T-helper 17 cell (primary cell): ENCODE measurements around the gene CMPK1. TPM values are rescaled to one million over a fixed set of nuclear protein-coding genes. Genes with fewer than 3 reads are reported as not detected.

Experiments
- ATAC-seq: fragments of 150-1000 bp; cut with Tn5 transposase; 2 replicates; pipeline ENCODE4 v1.10.0; 2021; ENCODE audit warnings: mild to moderate bottlenecking, moderate library complexity
- DNase-seq, 3 donors: peaks; one replicate each; pipeline versions ENCODE4 v3.0.0 to v3.0.0-alpha.2; 2020 to 2021
- H3K9me3 ChIP-seq: one replicate; pipeline ENCODE4 v1.7.0; 2013; ENCODE audit warnings: low read length, mild to moderate bottlenecking; ENCODE audit not compliant: control insufficient read depth, poor library complexity, severe bottlenecking
- H3K27ac Mint-ChIP-seq: one replicate; pipeline ENCODE4 v1.8.0; 2022; ENCODE audit warnings: mild to moderate bottlenecking, moderate library complexity, mixed read lengths
- H3K27me3 Mint-ChIP-seq: one replicate; pipeline ENCODE4 v1.8.0; 2022; ENCODE audit warnings: mixed read lengths
- H3K36me3 Mint-ChIP-seq: one replicate; pipeline ENCODE4 v1.8.0; 2022; ENCODE audit warnings: low read depth, mixed read lengths
- H3K4me1 Mint-ChIP-seq: one replicate; pipeline ENCODE4 v1.8.0; 2022; ENCODE audit warnings: mild to moderate bottlenecking, mixed read lengths
- H3K4me3 Mint-ChIP-seq: one replicate; pipeline ENCODE4 v1.8.0; 2022; ENCODE audit warnings: mild to moderate bottlenecking, moderate library complexity, mixed read lengths
- total RNA-seq, 4 donors: library from RNA in 2 of 4; stranded (reverse) in 2 of 4; gene quantifications; one replicate each; pipeline ENCODE4 v1.2.3 and lab custom pipeline; 2022 to 2026

Gene CMPK1
- total RNA-seq, 2 donors from 2014 or later: 97.6 to 124 TPM

DNA sequence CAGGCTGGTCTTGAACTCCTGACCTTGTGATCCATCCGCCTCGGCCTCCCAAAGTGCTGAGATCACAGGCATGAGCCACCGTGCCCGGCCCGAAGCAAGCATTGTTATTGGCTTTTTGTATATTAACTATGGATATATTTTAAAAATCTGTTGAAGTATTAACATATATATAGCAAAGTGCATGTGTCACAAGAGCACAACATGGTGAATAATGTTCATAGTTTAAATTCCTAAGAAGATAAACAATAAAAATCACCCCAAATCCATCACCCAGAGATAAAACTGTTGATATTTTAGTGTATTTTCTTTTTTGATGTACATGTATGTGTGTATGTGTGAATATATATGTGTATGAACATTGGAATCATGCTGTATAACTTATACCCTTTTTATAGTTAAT lies 73.4 kb downstream of the CMPK1 start:
- Mint-ChIP-seq H3K36me3 (peaks cover 7% of the 10 kb centered on the region), H3K27ac (no peak overlapping the region)
- ATAC-seq: no peak

DNA sequence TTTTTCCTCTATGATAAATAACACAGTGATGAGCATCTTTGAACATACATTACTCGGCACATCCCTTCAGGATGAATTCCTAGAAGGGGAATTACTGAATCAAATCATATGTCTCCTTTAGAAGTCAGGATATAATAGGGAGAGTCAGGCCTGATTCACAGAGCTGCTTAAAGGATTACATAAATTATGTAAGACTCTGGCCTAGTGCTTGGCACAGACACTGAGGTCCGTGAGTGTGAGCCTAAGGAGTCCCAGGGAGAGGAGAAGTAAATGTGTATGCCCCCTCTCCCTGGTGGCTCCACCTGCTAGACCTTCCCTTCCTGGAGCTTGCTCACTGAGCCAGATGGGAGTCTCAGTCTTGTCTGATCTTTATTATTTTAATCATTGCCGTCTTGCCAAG lies 73.9 kb downstream of the CMPK1 start:
- ATAC-seq (no peak), DNase-seq (no peak)
- H3K4me3 Mint-ChIP-seq: no peak overlapping the region
- peaks cover 3% of the 10 kb centered on the region for H3K4me1 Mint-ChIP-seq
- no peaks in the 10 kb centered on the region for H3K9me3 ChIP-seq
- peaks cover 7% of the 10 kb centered on the region for H3K36me3 Mint-ChIP-seq
- H3K27me3 Mint-ChIP-seq: peaks cover 55% of the 10 kb centered on the region
- H3K27ac Mint-ChIP-seq: no peak overlapping the region

More for the DNA sequence above, 73.4 kb downstream of the CMPK1 start:
- Mint-ChIP-seq H3K4me1 (peaks cover 3% of the 10 kb centered on the region), H3K27me3 (peaks cover 60% of the 10 kb centered on the region), H3K4me3 (no peak overlapping the region)
- no peak for DNase-seq
- no peaks in the 10 kb centered on the region for H3K9me3 ChIP-seq

DNA sequence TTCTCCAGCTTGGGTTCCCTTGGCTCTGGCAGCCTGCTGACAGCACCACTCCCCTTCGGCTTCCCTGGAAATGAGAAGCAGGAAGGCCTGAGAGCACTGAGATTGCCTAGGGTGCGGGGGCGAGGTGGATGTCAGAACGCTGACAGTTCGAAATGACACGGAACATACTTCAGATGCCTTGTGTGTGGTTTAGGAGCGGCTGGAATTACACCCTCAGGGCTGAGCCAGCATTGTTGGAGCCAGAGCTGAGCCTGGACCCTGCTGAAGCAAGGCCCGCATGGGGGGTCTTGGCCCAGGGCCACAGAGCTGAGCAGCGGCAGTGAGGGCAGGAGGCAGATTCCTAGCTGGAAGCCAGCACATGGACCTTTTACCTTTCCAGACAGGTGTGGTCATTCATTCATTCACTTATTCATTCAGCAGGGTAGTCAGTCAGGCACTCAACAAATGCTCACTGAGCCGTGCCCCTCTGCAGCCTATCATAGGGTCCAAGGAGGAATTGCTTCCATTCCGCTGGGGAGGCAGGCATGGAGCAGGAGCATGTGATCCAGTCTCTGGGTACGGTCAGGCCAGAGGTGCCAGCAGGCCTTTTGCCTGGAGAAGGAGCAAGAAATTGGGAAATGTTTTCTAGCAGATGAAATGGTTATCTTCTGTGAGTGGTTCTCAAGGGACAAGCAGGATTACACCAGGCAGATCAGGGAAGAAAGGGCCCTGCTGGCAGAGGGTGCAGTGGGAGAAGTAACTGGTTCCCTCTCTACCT lies 75.9 kb downstream of the CMPK1 start:
- Mint-ChIP-seq H3K36me3 (peaks cover 7% of the 10 kb centered on the region), H3K4me1 (peaks cover 5% of the 10 kb centered on the region), H3K27me3 (peaks cover 50% of the 10 kb centered on the region), H3K4me3 (no peak overlapping the region), H3K27ac (no peak overlapping the region)
- DNase-seq (no peak), ATAC-seq (no peak)
- no peaks in the 10 kb centered on the region for H3K9me3 ChIP-seq

DNA sequence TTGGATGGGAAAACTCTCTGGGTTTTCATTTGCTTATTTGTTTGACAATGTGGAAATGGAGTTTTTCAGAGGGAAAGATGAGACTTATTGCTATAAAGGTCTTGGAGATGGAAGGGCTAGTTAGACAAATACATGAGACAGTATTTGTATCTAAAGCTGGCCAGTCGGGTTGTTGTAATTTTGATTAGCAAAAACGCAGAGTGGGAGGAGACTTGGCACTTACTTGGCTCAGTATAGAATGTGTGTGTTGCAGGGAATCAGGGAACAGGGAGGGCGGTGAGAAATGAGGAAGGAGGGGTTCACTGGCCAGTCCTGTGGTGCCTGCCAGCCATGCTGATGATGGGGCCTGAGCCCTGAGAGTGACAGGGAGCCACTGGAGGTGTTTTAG lies 76.5 kb downstream of the CMPK1 start:
- Mint-ChIP-seq H3K36me3 (peaks cover 5% of the 10 kb centered on the region), H3K27ac (no peak overlapping the region)
- no peak for ATAC-seq

DNA sequence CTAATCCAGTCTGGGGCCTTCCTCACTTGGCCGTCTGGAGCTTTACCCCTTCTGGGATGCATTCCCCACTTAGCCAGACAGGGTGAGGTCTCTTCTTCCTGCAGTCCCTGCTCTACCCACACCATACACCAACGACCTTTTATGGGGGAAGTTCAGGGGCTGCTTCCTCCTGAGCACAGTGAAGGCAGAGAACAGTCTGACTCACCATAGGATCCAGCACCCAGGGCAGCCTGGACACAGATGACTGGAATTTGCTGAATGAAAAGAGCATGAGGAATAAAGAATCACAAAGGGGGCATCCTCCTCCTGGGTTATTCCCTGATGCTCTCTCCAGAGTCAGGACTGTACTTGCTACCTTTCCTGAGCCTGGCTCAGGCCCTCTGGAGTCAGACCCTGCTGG lies 77.8 kb downstream of the CMPK1 start:
- H3K9me3 ChIP-seq: no peaks in the 10 kb centered on the region
- H3K27ac Mint-ChIP-seq: no peak overlapping the region
- no peak for ATAC-seq
- DNase-seq: no peak
- peaks cover 5% of the 10 kb centered on the region for H3K36me3 Mint-ChIP-seq
- H3K27me3 Mint-ChIP-seq: peaks cover 48% of the 10 kb centered on the region
- H3K4me1 Mint-ChIP-seq: peaks cover 2% of the 10 kb centered on the region
- H3K4me3 Mint-ChIP-seq: no peak overlapping the region

More for the DNA sequence above, 76.5 kb downstream of the CMPK1 start:
- H3K9me3 ChIP-seq: no peaks in the 10 kb centered on the region
- no peak for DNase-seq
- H3K4me1 Mint-ChIP-seq: peaks cover 4% of the 10 kb centered on the region
- H3K27me3 Mint-ChIP-seq: peaks cover 50% of the 10 kb centered on the region
- H3K4me3 Mint-ChIP-seq: no peak overlapping the region

DNA sequence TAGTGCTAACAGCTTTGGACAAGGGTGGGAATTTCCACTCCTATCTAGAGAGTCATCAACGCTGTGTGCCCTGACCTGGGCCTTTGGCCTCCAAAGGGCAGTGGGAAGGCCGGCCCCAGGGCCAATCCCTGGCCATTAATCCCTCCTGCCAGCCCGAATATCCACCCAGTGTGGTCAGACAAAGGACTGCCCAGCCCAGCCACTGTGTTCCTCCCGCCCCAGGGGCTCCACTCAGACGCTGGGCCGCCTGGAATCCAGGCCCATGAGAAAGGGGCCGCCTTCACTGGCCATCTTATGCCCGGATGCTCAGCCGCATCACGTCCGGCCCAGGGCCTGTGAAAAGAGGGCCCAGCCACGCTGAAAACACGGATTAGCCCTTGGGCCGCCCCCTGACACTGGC lies 78.8 kb downstream of the CMPK1 start:
- peaks cover 5% of the 10 kb centered on the region for H3K4me1 Mint-ChIP-seq
- peaks cover 8% of the 10 kb centered on the region for H3K36me3 Mint-ChIP-seq
- peaks cover 51% of the 10 kb centered on the region for H3K27me3 Mint-ChIP-seq
- no peak for ATAC-seq
- H3K4me3 Mint-ChIP-seq: no peak overlapping the region
- no peaks in the 10 kb centered on the region for H3K9me3 ChIP-seq
- no peak overlapping the region for H3K27ac Mint-ChIP-seq
- DNase-seq: no peak

DNA sequence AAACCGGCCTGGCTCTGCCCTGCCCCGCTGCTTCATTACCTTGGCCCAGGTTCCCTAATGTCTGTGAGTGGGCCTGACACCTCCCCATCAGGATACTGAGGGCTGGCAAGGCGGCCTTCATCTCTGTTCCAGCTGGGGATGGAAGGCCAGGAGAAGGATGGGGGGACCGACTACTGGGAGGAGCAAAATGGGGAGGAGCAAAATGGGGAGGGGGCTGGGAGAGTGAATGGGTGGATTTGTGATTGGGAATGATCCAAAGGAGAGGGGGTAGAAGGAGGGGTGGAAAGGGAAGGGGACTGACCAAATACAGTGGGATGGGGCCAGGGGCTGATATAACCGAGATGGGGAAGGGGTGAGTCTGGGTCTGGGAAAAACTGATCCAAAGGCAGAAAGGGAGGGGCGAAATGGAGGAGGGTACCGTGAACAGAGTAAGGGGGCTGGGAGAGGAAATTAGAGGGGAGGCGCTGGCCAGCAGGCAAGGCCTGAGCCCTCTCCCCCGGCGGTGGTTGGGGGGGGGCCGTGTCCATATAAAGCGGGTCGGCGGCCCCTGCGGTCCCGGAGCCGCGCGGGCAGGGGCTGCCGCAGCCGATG lies 82.2 kb downstream of the CMPK1 start, which contains the start of gene FOXE3:
TSS of gene FOXE3 (plus strand) at position 558 of the 591 bp plus-strand sequence. CDS start at position 589, 31 bp downstream.
- ATAC-seq (no peak), DNase-seq (no peak)
- Mint-ChIP-seq H3K27ac (no peak within 1 kb of the TSS), H3K4me1 (peaks cover 10% of the 10 kb centered on the region), H3K36me3 (peaks cover 9% of the 10 kb centered on the region), H3K4me3 (peak within 1 kb of the TSS; percentile 87), H3K27me3 (peaks cover 57% of the 10 kb centered on the region)
- H3K9me3 ChIP-seq: no peaks in the 10 kb centered on the region

DNA sequence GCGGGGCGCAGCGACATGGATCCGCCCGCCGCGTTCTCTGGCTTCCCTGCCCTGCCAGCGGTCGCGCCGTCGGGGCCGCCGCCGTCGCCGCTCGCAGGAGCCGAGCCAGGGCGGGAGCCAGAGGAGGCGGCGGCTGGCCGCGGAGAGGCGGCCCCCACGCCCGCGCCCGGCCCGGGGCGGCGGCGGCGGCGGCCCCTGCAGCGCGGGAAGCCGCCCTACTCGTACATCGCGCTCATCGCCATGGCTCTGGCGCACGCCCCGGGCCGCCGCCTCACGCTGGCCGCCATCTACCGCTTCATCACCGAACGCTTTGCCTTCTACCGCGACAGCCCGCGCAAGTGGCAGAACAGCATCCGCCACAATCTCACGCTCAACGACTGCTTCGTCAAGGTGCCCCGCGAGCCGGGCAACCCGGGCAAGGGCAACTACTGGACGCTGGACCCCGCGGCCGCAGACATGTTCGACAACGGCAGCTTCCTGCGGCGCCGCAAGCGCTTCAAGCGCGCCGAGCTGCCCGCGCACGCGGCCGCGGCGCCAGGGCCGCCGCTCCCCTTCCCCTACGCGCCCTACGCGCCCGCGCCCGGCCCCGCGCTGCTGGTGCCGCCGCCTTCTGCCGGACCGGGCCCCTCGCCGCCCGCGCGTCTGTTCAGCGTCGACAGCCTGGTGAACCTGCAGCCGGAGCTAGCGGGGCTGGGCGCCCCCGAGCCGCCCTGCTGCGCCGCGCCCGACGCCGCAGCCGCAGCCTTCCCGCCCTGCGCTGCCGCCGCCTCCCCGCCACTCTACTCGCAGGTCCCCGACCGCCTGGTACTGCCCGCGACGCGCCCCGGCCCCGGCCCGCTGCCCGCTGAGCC lies 83.0 kb downstream of the CMPK1 start:
- peak overlapping the region; percentile 67 for H3K4me3 Mint-ChIP-seq
- peaks cover 10% of the 10 kb centered on the region for H3K4me1 Mint-ChIP-seq
- no peaks in the 10 kb centered on the region for H3K9me3 ChIP-seq
- H3K36me3 Mint-ChIP-seq: peaks cover 11% of the 10 kb centered on the region
- H3K27me3 Mint-ChIP-seq: peaks cover 58% of the 10 kb centered on the region
- DNase-seq: no peak
- peak; percentile 30 for ATAC-seq
- no peak overlapping the region for H3K27ac Mint-ChIP-seq

DNA sequence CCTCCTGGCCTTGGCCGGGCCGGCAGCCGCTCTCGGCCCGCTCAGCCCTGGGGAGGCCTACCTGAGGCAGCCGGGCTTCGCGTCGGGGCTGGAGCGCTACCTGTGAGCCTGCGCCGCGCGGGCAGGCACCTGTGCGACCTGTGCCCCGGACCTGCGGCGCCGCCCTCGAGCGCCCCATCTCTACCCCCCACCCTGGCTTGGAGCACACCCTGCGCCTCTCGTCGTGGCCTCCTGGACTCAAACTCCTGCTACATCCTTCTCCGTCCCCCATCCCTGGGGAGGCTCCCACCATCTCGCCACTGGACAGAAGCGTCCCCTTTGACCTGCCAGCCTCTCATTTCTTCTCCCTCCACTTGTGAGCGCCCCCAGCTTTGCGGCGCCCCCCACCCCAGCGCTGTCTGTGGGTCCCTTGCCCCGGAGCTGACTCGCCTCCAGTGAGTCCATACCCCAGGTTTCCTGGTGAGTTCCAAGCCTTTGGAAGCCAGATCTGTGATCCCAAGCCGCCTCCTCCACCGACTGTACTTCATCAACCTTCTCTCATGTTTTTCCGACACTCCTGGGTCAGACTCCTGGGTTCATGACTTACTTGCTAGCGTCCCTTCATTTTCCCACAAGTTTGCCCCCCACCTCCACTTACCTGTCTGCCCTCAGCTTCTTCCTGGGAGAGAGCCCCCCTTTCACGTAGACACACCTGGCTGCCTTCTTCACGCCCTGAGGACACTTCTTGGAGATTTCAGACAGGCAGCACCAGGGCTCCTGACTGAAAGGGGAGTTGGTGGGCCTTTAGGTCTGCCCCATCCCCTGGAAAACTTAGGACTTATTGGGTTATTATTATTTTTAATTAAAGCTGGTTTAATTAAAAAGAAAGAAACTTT lies 83.8 kb downstream of the CMPK1 start:
- no peak for ATAC-seq
- peaks cover 10% of the 10 kb centered on the region for H3K4me1 Mint-ChIP-seq
- no peak overlapping the region for H3K27ac Mint-ChIP-seq
- peak overlapping the region; percentile 87 for H3K4me3 Mint-ChIP-seq
- H3K36me3 Mint-ChIP-seq: peaks cover 11% of the 10 kb centered on the region
- H3K27me3 Mint-ChIP-seq: peaks cover 58% of the 10 kb centered on the region
- no peak for DNase-seq
- no peaks in the 10 kb centered on the region for H3K9me3 ChIP-seq

DNA sequence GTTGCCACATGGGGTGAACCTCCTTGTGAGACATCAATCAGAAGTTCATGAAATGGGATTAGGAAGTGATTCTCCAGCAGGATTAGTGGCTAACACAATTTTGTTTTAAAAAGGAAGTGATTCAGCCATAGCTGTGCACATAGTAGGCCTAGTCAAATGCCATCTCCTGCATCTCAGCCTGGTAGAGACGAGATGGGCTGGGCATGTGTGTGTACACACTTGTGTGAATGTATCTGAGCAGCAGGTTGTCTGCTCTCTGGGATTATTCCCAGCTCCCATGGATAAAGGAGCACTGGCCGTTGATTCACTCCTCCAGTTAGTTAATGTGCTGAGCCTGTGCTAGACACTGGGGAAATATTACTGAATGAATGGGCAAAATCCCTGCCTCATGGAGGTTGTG lies 84.5 kb downstream of the CMPK1 start:
- Mint-ChIP-seq H3K4me1 (peaks cover 10% of the 10 kb centered on the region), H3K4me3 (peak overlapping the region; percentile 87), H3K27ac (no peak overlapping the region), H3K36me3 (peaks cover 11% of the 10 kb centered on the region), H3K27me3 (peaks cover 58% of the 10 kb centered on the region)
- DNase-seq (no peak), ATAC-seq (no peak)
- no peaks in the 10 kb centered on the region for H3K9me3 ChIP-seq

DNA sequence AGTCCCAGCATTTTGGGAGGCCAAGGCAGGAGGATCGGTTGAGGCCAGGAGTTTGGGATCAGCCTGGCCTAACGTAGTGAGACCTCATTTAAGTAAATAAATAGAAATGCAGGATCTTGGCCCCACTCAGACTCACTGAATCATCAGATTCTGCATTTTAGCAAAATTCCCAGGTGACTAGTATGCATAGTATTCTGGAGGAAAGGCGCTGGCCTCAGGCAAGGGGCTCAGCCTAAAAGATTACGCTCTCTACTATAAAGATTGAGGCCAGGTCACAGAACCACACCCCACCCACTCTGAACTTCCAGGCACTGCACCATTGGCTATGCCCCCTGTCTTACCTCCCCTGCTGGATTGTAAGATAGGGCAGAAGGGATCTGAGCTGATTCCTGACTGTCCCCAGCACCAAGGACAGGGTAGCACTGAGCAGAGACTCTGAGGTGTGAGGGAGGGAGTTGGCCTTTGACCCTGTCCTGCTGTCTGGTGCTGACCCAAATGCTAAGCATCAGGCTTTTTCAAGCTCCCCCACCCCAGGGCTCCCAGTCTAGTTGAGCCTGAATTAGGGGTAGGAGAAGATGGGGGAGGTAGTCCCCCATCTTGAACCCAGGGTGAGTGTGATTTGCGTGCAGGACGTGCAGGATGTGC lies 85.2 kb downstream of the CMPK1 start:
- Mint-ChIP-seq H3K4me3 (no peak overlapping the region), H3K36me3 (peaks cover 11% of the 10 kb centered on the region), H3K4me1 (peaks cover 10% of the 10 kb centered on the region), H3K27me3 (peaks cover 51% of the 10 kb centered on the region), H3K27ac (no peak overlapping the region)
- ATAC-seq: no peak
- no peaks in the 10 kb centered on the region for H3K9me3 ChIP-seq
- no peak for DNase-seq

DNA sequence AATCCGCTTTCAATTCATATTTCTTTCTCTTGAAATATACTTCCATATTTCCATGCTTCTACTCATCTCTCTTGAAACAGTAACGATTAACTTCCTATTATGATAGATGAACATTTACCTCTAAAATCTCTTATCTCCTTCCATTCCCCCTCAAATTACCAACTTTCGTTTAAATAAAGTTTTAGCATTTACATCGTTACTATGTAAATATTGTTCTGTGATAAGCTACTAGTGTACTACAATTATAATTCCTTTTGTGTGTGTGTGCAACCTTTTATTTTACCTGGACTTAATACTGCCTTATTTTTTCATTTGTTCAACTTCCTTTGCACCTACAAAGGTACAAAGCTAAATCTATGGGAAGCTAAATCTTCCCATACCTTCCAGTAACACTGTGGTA lies 87.0 kb downstream of the CMPK1 start:
- Mint-ChIP-seq H3K4me1 (peaks cover 10% of the 10 kb centered on the region), H3K27me3 (peaks cover 36% of the 10 kb centered on the region), H3K27ac (no peak overlapping the region), H3K36me3 (peaks cover 8% of the 10 kb centered on the region), H3K4me3 (no peak overlapping the region)
- ATAC-seq: no peak
- DNase-seq: no peak
- H3K9me3 ChIP-seq: no peaks in the 10 kb centered on the region
